ENCODE measurements around the gene KIZ.

GRCh38 chr20:21172626-21173025 lies 46.7 kb downstream of the KIZ start:
- TF ChIP-seq CTCF (IDR thresholded peaks at IDR 0.05) (no peak), POLR2A (IDR thresholded peaks at IDR 0.05) (no peak)
